ENCODE data around the gene KLF13.

Gene KLF13

GRCh38 chr15:31366169-31366734 is 39.6 kb downstream of the KLF13 start:
- DNase-seq: no peak

- no peak for DNase-seq
These were observed 40.5 kb downstream of the KLF13 start for GRCh38 chr15:31367021-31367729.

- no peak for DNase-seq
These were observed 41.2 kb downstream of the KLF13 start for GRCh38 chr15:31367730-31368344.

GRCh38 chr15:31369727-31370126 is 43.1 kb downstream of the KLF13 start:
- DNase-seq: no peak

DNA sequence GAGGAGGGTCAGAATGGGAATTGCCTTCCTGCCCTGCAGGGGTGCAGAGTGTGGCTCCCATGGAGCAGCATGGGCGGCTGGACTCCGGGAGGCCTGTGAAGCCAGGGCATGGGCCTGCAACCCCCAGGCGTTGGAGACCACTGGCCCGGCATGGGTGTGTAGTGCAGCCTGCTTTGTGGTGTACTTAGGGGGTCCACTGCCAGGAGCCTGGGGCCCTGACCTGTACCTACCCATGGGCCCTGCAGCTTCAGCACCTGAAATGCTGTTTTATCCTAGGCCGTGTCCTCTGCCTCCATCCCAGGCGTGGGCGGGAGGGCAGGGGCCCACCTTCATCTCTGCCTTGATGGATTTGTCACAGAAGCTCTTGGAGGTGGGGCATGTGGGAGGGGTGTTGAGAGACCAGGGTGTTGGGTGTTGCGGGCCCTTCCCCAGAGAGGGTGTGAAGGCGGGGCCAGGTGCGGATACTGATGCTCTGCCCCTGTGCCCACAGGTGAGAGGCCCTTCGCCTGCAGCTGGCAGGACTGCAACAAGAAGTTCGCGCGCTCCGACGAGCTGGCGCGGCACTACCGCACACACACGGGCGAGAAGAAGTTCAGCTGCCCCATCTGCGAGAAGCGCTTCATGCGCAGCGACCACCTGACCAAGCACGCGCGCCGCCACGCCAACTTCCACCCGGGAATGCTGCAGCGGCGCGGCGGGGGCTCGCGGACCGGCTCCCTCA is 45.0 kb downstream of the KLF13 start:
- no peak for DNase-seq

- no peak for DNase-seq
These were observed 46.0 kb downstream of the KLF13 start for GRCh38 chr15:31372635-31373091.

DNA sequence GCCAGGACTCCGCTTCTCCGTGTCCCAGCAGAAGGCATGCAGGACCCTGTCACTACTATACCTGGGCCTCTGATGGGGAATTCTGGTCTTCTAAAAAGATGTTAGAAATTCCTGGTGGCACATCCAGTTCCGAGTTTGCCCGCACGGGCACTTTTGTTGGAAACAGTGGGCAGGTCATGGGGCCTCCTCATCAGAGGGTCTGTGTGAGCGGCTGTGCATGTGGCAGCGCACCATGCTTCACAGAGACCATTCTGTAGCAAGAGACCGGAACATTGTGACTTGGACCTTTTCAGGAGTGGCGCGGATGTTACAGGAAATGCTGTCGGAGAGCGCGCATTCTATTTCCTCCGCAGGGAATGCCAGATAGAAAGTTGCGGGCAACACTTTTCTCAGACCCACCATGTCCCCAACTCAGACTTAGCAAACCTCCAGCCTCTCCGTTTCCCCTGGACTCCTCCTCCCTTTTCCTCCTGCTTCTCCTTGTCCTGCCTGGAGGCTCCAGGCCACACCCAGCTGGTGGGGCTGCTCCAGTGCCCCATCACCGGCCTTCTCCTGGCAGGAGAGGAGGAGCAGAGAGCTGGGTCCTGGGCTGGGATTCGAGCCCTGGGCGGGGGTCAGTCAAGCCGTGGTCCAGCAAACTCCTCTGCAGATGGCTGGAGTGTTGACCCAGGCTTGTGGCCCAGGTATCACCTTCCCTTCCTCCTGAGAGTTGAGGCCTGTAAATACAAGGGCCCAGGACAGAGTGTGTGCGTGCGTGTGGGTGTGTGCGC is 46.6 kb downstream of the KLF13 start:
- no peak for DNase-seq

DNA sequence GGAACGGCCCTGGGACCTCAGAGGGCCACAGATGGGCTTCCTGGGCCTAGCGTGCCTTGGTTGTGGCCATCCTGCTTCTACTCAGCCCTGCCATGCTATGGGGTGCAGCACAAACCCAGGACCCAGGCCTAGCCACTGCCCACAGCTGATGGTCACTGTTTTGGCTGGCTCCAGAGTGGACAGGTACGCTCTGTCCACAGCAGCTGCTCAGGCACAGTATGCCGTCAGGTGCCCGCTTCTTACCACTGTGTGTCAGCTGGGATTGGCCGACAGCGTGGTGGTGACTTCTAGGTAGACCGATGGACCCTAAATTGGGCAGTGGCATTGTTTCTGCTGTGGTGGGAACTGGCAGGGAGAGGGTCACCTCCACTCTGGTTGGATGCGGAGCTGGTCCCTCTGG is 47.3 kb downstream of the KLF13 start:
- no peak for DNase-seq

DNA sequence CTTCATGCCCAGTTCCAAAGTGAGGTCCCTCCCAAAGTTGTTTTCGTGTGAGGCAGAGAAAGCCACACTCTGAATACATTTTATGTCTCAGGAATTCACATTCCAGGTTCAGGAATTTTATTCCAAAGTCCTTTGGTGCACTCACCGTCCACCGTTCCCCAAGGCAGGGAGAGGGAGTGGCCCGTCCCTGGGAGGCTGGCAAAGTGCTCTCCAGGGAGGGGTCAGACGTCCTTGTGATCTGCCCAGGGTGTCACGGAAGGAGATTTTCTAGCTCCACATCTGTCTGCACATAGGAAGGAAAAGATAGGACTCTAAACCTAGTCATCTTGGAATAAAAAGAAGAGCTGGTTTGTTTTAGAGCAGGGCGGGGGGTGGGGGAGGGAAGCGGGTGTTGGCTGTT is 47.9 kb downstream of the KLF13 start:
- DNase-seq: no peak

DNA sequence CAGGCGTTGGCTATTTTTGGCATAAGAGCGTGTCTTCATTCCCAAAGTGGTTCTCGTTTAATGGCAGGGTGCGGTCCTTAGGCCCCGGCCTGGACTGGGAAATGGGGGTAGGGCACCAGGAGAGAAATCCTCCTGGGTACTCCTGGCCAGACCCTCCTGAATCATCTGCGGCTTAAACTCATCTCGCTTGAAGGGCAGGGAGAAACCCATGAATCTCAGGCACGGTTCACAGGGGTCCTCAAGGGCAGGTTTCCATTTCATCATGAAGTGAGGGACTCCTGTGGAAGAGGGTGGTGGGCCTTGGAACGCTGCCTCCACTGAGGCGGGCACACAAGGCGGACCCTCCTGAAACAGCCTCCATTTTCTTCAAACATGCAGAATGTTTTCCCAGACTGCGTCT is 48.4 kb downstream of the KLF13 start:
- DNase-seq: no peak

- DNase-seq: no peak
These were observed 49.1 kb downstream of the KLF13 start for GRCh38 chr15:31375772-31376171.

GRCh38 chr15:31376511-31376910 is 49.9 kb downstream of the KLF13 start:
- DNase-seq: no peak

GRCh38 chr15:31377030-31377429 is 50.4 kb downstream of the KLF13 start:
- no peak for DNase-seq

GRCh38 chr15:31378363-31378903 is 51.8 kb downstream of the KLF13 start:
- DNase-seq: no peak

- no peak for DNase-seq
These were observed 52.4 kb downstream of the KLF13 start for GRCh38 chr15:31379042-31379441.

GRCh38 chr15:31379577-31379976 is 52.9 kb downstream of the KLF13 start:
- no peak for DNase-seq

- no peak for DNase-seq
These were observed 55.4 kb downstream of the KLF13 start for GRCh38 chr15:31381801-31382712.

DNA sequence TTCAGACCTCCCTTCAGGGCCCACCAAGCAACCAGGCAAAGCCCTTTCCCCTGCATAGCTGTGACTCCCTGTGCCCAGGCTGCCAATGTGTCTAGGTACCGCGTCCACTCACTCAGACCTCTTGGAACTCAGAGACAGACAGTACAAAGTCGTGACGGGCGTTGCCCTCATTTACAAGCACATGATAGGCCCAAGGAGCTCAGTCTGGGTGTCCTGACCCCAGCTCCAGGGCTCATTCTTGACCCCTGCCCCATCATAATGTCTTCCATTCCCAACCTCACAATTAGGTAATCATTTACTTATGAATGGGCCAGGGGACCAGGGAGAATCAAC is 56.0 kb downstream of the KLF13 start:
- no peak for DNase-seq

DNA sequence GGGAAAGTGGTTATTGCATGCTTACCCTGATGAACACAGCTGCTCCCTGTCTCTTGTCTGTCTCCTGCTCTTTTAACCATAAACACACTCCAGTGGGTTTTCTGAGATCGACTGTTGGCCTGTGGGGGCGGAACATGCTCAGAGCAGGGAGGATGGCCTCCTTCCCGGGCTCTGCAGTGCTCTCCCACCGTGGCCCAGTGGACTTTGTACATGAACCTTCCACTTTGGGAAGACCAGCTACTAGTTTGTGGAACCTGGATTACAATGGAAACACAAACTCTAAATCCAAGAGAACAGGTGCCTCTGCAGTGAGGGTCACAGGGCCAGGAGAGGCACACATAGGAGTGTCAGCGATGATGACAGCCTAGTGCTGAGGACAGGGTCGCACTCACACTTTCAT is 56.5 kb downstream of the KLF13 start:
- no peak for DNase-seq

DNA sequence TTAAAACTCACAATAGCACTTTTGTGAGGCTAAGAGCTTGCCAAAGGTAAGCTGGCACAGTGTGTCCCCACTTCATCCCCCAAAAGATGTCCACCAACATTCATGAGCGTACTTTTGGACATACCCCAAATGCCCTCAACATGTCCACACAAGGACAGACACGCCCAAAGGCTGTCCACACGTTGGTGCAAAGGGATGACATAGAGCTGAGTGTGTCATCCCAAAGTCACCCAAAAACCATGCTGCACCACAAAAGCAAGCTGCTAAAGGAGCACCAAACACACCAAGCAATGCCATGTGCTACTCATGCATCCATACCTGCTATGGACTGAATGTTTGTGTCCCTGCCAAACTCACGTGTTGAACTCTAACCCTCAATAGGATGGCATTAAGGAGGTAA is 57.9 kb downstream of the KLF13 start:
- DNase-seq: no peak

GRCh38 chr15:31385736-31386135 is 59.1 kb downstream of the KLF13 start:
- no peak for DNase-seq

GRCh38 chr15:31387092-31387478 is 60.5 kb downstream of the KLF13 start:
- DNase-seq: no peak
